GM21576 (cell line): ENCODE results near the gene ANO9.
"Not testable (repeated sequence)": the region's sequence is repeated elsewhere in the genome, so short reads cannot be mapped to it uniquely, and the experiment has no call there.

Source experiments
- ATAC-seq: cut with Tn5 transposase; IDR thresholded peaks from one replicate; pipeline ENCODE4 v1.9.1; 2021; ENCODE audit warnings: mild to moderate bottlenecking, moderate library complexity; ENCODE audit not compliant: unreplicated experiment

Gene ANO9

GRCh38 chr11:405323-405953 is 36.4 kb downstream of the ANO9 start:
- no peak for ATAC-seq

- no peak for ATAC-seq
Measured at GRCh38 chr11:404551-405264, 37.1 kb downstream of the ANO9 start.

- ATAC-seq = no peak
Measured at GRCh38 chr11:403761-404431, 37.9 kb downstream of the ANO9 start.

- no peak for ATAC-seq
Measured at GRCh38 chr11:403021-403760, 38.6 kb downstream of the ANO9 start.

GRCh38 chr11:401196-401595 is 40.6 kb downstream of the ANO9 start:
- not testable (repeated sequence) for ATAC-seq

GRCh38 chr11:400241-400689 is 41.5 kb downstream of the ANO9 start:
- ATAC-seq = no peak

- ATAC-seq = no peak
Measured at GRCh38 chr11:399731-400211, 42.0 kb downstream of the ANO9 start.

GRCh38 chr11:398826-399225 is 43.0 kb downstream of the ANO9 start:
- ATAC-seq = no peak

- ATAC-seq = no peak
Measured at GRCh38 chr11:396948-397548, 44.8 kb downstream of the ANO9 start.

- ATAC-seq = no peak
Measured at GRCh38 chr11:396511-396947, 45.3 kb downstream of the ANO9 start.

GRCh38 chr11:395866-396265 is 45.9 kb downstream of the ANO9 start:
- ATAC-seq = no peak

- ATAC-seq = no peak
Measured at GRCh38 chr11:394858-395655, 46.8 kb downstream of the ANO9 start.

GRCh38 chr11:394034-394857 is 47.6 kb downstream of the ANO9 start, which contains the start of gene PKP3:
PKP3 (plus strand) TSS chr11:394209; CDS start chr11:394293, 84 bp downstream.
- ATAC-seq = no peak

- no peak for ATAC-seq
Measured at GRCh38 chr11:393219-394033, 48.4 kb downstream of the ANO9 start.

GRCh38 chr11:392102-392777 is 49.6 kb downstream of the ANO9 start:
- no peak for ATAC-seq

GRCh38 chr11:391117-392017 is 50.4 kb downstream of the ANO9 start:
- no peak for ATAC-seq
